ENCODE data around the gene DOK7. TPM values are rescaled to one million over a fixed set of nuclear protein-coding genes. Genes with fewer than 3 reads are reported as not detected.
A peak's percentile ranks its signal among the peaks of the same experiment; 100 is the strongest.
"Not testable (repeated sequence)": the region's sequence is repeated elsewhere in the genome, so short reads cannot be mapped to it uniquely, and the experiment has no call there.

Gene DOK7
- total and polyA plus RNA-seq, 5 experiments from 2014 or later = 0.49 TPM; not detected in 4

GRCh38 chr4:3510481-3510880 lies 47.4 kb downstream of the DOK7 start:
- no peak overlapping the region for H3K4me3 Mint-ChIP-seq
- H3K9me3 Mint-ChIP-seq = no peaks in the 10 kb centered on the region
- no peaks in the 10 kb centered on the region for H3K27me3 Mint-ChIP-seq
- peaks cover 4 to 81% (median 40%) of the 10 kb centered on the region in 3 donors for H3K36me3 Mint-ChIP-seq
- DNase-seq (no peak), ATAC-seq (no peak)
- peaks cover 0 to 5% (median under 1%) of the 10 kb centered on the region in 4 donors for H3K4me1 Mint-ChIP-seq
- POLR2A ChIA-PET = no interaction called here
- no peak overlapping the region for H3K27ac Mint-ChIP-seq

GRCh38 chr4:3511187-3511586 lies 48.1 kb downstream of the DOK7 start:
- Mint-ChIP-seq H3K36me3 (peaks cover 4 to 80% (median 40%) of the 10 kb centered on the region in 3 donors), H3K9me3 (no peaks in the 10 kb centered on the region), H3K27ac (no peak overlapping the region), H3K4me1 (peaks cover 0 to 5% (median 2%) of the 10 kb centered on the region in 4 donors), H3K4me3 (no peak overlapping the region), H3K27me3 (no peaks in the 10 kb centered on the region)
- POLR2A ChIA-PET = no interaction called here
- no peak for ATAC-seq
- DNase-seq = no peak

- ATAC-seq, POLR2A ChIA-PET, H3K27ac Mint-ChIP-seq, H3K27me3 Mint-ChIP-seq, H3K4me3 Mint-ChIP-seq, DNase-seq, H3K9me3 Mint-ChIP-seq, H3K4me1 Mint-ChIP-seq: not testable (repeated sequence)
- H3K36me3 Mint-ChIP-seq = peaks cover 4 to 78% (median 39%) of the 10 kb centered on the region in 3 donors
These were observed 48.5 kb downstream of the DOK7 start for GRCh38 chr4:3511601-3512000.

DNA sequence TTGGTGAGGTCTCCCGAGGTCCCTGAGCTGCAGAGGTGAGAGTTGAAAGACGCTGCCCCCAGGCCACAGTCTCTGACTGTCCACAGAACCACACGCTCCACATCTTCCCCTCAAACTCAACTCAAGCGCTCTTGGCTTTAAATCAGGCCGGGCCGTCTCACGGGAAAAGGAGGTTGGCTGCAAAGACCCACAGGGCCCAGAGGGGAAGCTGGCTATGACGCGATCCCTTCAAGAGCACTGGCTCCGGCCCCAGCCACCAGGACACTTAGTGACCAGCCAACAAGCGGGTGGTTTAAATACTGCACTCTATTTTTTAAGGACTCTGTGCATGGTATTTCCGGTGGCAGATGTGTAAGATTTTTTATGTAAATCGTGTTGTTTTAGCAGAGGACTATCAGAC lies 49.2 kb downstream of the DOK7 start:
- Mint-ChIP-seq H3K27ac (no peak overlapping the region), H3K4me3 (no peak overlapping the region), H3K36me3 (peaks cover 4 to 77% (median 38%) of the 10 kb centered on the region in 3 donors), H3K9me3 (no peaks in the 10 kb centered on the region), H3K4me1 (peaks cover 0 to 5% (median 2%) of the 10 kb centered on the region in 4 donors), H3K27me3 (no peaks in the 10 kb centered on the region)
- POLR2A ChIA-PET = no interaction called here
- DNase-seq (peak in 1 of 10 donors; percentile 53), ATAC-seq (no peak)

GRCh38 chr4:3512719-3513118 lies 49.6 kb downstream of the DOK7 start:
- POLR2A ChIA-PET = no interaction called here
- ATAC-seq (no peak), DNase-seq (no peak)
- Mint-ChIP-seq H3K9me3 (no peaks in the 10 kb centered on the region), H3K4me1 (peaks cover 0 to 5% (median under 1%) of the 10 kb centered on the region in 4 donors), H3K36me3 (peaks cover 4 to 77% (median 34%) of the 10 kb centered on the region in 3 donors), H3K27ac (peak overlapping the region in 3 of 10 donors; percentile 28 to 68 (median 34)), H3K4me3 (no peak overlapping the region), H3K27me3 (no peaks in the 10 kb centered on the region)

- no peaks in the 10 kb centered on the region for H3K9me3 Mint-ChIP-seq
- peak in 1 of 2 donors; percentile 6 for ATAC-seq
- H3K4me1 Mint-ChIP-seq = peaks cover 0 to 5% (median under 1%) of the 10 kb centered on the region in 4 donors
- H3K4me3 Mint-ChIP-seq = peak overlapping the region in 1 of 10 donors; percentile 12
- peak overlapping the region in 1 of 10 donors; percentile 35 for H3K27ac Mint-ChIP-seq
- H3K36me3 Mint-ChIP-seq = peaks cover 4 to 75% (median 35%) of the 10 kb centered on the region in 3 donors
- peak in 2 of 10 donors; percentile 3 to 52 for DNase-seq
- no peaks in the 10 kb centered on the region for H3K27me3 Mint-ChIP-seq
- POLR2A ChIA-PET = no interaction called here
These were observed 50.7 kb downstream of the DOK7 start for GRCh38 chr4:3513807-3514206.

GRCh38 chr4:3514221-3514780 lies 51.2 kb downstream of the DOK7 start:
- Mint-ChIP-seq H3K9me3 (no peaks in the 10 kb centered on the region), H3K27ac (peak overlapping the region in 2 of 10 donors; percentile 35 to 62), H3K36me3 (peaks cover 4 to 79% (median 35%) of the 10 kb centered on the region in 3 donors), H3K4me3 (no peak overlapping the region), H3K4me1 (peaks cover 0 to 5% (median 0%) of the 10 kb centered on the region in 4 donors), H3K27me3 (no peaks in the 10 kb centered on the region)
- POLR2A ChIA-PET = no interaction called here
- no peak for ATAC-seq
- peak in 1 of 10 donors; percentile 56 for DNase-seq

- DNase-seq = peak in 2 of 10 donors; percentile 1 to 40
- Mint-ChIP-seq H3K27me3 (no peaks in the 10 kb centered on the region), H3K4me1 (peaks cover 0 to 5% (median 0%) of the 10 kb centered on the region in 4 donors), H3K9me3 (no peaks in the 10 kb centered on the region), H3K36me3 (peaks cover 4 to 83% (median 33%) of the 10 kb centered on the region in 3 donors), H3K4me3 (no peak overlapping the region), H3K27ac (peak overlapping the region in 1 of 10 donors; percentile 59)
- ATAC-seq = no peak
- POLR2A ChIA-PET = no interaction called here
These were observed 51.8 kb downstream of the DOK7 start for GRCh38 chr4:3514806-3515501.

DNA sequence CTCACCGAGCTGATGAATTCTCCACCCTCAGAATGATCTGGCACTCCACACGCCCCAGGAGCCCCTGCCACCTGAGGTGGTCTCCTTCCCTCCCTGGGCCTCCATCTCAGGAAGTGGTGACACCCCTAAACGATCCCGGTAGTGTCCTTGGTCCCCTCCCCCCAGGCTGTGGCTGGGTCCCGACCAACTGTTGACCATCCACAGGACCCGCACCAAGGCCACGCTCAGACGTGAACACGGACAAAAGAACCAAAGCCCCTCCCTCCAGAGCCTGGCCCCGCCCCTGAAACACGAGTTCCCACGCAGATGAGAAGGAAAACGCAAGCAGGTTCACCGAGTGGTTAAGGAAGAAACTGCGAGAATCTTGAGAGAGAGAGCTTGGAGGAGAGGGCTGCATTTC lies 52.5 kb downstream of the DOK7 start:
- Mint-ChIP-seq H3K4me3 (no peak overlapping the region), H3K27me3 (no peaks in the 10 kb centered on the region), H3K27ac (peak overlapping the region in 1 of 10 donors; percentile 57), H3K9me3 (no peaks in the 10 kb centered on the region), H3K4me1 (peaks cover 0 to 5% (median 0%) of the 10 kb centered on the region in 4 donors), H3K36me3 (peaks cover 4 to 84% (median 29%) of the 10 kb centered on the region in 3 donors)
- ATAC-seq (no peak), DNase-seq (peak in 1 of 10 donors; percentile 5)
- POLR2A ChIA-PET = no interaction called here

DNA sequence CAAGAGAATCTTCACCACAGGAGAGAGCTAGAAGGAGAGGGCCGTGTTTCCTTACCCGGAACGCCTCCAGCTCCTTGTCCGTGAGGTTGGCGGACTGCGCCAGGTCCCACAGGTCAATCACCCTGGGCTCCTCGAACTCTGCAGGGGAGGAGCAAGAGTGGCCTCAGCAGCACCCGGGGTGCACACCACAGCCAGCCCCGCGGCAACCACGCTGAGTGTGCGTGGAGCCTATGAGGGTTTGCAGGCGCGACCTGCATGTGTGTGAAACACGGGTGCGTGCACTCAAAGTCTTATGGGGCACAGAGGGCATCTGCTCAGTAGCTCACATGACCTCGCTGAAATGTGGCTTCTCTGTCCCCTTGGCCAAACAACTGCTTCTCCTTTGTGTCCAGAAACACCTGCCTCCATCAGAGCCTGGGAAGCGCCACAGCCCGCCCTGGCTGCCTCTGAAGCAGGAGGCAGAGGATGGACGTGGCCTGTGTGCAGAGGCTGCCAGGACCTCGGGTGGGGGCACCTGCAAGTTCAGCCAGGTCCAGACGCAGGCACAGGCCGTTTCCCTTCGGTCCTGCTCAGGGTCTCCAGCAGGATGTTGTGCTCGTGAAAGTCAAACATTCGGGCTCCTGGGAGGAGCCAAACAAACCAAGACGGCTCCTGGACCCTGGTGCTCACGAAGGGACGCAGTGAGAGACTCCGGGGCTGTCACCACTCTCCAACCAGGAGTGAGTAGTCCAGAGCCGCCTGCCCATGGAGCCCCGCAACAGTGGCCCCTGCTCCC lies 53.1 kb downstream of the DOK7 start:
- Mint-ChIP-seq H3K9me3 (no peaks in the 10 kb centered on the region), H3K36me3 (peaks cover 4 to 80% (median 26%) of the 10 kb centered on the region in 3 donors), H3K4me1 (peaks cover 0 to 5% (median 0%) of the 10 kb centered on the region in 4 donors), H3K27ac (no peak overlapping the region), H3K4me3 (no peak overlapping the region), H3K27me3 (no peaks in the 10 kb centered on the region)
- peak in 2 of 10 donors; percentile 1 to 62 for DNase-seq
- no peak for ATAC-seq
- POLR2A ChIA-PET = no interaction called here

GRCh38 chr4:3516836-3517730 lies 54.0 kb downstream of the DOK7 start:
- DNase-seq (peak in 1 of 10 donors; percentile 7), ATAC-seq (peak in 1 of 2 donors; percentile 19)
- Mint-ChIP-seq H3K27me3 (no peaks in the 10 kb centered on the region), H3K27ac (peak overlapping the region in 1 of 10 donors; percentile 40), H3K36me3 (peaks cover 4 to 81% (median 23%) of the 10 kb centered on the region in 3 donors), H3K4me1 (peaks cover 0 to 5% (median 0%) of the 10 kb centered on the region in 4 donors), H3K9me3 (no peaks in the 10 kb centered on the region), H3K4me3 (no peak overlapping the region)
- POLR2A ChIA-PET = no interaction called here

Measured in naive thymus-derived CD8-positive, alpha-beta T cell (primary cell).